Neural cell (in vitro differentiated cells): ENCODE data around the gene MST1.

Experiments
- EP300 ChIP-seq: fragments of 450-650 bp; conservative IDR thresholded peaks from 2 replicates; pipeline ENCODE4 v1.6.1; 2014; ENCODE audit warnings: antibody characterized with exemption, mild to moderate bottlenecking, moderate library complexity; ENCODE audit not compliant: poor library complexity, severe bottlenecking
- POLR2AphosphoS5 ChIP-seq: IDR thresholded peaks from 2 replicates; pipeline ENCODE4 v1.6.1; 2012
- RAD21 ChIP-seq: fragments of 450-650 bp; conservative IDR thresholded peaks from 2 replicates; pipeline ENCODE4 v1.6.1; 2014; ENCODE audit warnings: antibody characterized with exemption, mild to moderate bottlenecking, moderate library complexity
- SMC3 ChIP-seq: fragments of 450-650 bp; conservative IDR thresholded peaks from 2 replicates; pipeline ENCODE4 v1.6.1; 2014; ENCODE audit warnings: antibody characterized with exemption, mild to moderate bottlenecking, moderate library complexity; ENCODE audit not compliant: poor library complexity
- TF ChIP-seq, protein P1 (sequence below): fragments of 450-650 bp; IDR thresholded peaks from 2 replicates; pipeline ENCODE4 v1.5.1; 2014; ENCODE audit warnings: antibody characterized with exemption, mild to moderate bottlenecking, moderate library complexity; ENCODE audit not compliant: poor library complexity, severe bottlenecking
- TF ChIP-seq, protein P2 (sequence below): IDR thresholded peaks from 2 replicates; pipeline ENCODE4 v1.6.1; 2012; ENCODE audit warnings: borderline replicate concordance

DNA sequence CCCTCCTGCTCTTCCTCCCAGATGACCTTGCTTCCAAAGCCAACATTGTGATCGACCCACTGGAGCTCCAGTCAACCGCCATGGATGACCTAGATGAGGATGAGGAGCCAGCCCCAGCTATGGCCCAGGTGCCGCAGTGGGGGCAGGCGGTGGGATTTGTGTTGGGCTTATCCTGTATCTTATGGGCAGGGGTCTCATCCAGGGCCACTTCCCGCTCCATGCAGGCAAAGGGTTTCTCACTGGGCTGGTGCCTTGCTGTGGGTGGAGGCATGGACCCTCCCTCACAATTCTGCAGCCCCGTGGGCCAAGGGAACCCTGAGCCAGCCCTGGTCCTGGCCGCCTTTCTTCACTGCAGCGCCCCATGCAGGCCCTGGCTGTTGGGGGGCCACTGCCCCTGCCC lies 15.4 kb upstream of the MST1 start:
- TF ChIP-seq, protein P1, sequence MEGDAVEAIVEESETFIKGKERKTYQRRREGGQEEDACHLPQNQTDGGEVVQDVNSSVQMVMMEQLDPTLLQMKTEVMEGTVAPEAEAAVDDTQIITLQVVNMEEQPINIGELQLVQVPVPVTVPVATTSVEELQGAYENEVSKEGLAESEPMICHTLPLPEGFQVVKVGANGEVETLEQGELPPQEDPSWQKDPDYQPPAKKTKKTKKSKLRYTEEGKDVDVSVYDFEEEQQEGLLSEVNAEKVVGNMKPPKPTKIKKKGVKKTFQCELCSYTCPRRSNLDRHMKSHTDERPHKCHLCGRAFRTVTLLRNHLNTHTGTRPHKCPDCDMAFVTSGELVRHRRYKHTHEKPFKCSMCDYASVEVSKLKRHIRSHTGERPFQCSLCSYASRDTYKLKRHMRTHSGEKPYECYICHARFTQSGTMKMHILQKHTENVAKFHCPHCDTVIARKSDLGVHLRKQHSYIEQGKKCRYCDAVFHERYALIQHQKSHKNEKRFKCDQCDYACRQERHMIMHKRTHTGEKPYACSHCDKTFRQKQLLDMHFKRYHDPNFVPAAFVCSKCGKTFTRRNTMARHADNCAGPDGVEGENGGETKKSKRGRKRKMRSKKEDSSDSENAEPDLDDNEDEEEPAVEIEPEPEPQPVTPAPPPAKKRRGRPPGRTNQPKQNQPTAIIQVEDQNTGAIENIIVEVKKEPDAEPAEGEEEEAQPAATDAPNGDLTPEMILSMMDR: no peak
- TF ChIP-seq, protein P2, sequence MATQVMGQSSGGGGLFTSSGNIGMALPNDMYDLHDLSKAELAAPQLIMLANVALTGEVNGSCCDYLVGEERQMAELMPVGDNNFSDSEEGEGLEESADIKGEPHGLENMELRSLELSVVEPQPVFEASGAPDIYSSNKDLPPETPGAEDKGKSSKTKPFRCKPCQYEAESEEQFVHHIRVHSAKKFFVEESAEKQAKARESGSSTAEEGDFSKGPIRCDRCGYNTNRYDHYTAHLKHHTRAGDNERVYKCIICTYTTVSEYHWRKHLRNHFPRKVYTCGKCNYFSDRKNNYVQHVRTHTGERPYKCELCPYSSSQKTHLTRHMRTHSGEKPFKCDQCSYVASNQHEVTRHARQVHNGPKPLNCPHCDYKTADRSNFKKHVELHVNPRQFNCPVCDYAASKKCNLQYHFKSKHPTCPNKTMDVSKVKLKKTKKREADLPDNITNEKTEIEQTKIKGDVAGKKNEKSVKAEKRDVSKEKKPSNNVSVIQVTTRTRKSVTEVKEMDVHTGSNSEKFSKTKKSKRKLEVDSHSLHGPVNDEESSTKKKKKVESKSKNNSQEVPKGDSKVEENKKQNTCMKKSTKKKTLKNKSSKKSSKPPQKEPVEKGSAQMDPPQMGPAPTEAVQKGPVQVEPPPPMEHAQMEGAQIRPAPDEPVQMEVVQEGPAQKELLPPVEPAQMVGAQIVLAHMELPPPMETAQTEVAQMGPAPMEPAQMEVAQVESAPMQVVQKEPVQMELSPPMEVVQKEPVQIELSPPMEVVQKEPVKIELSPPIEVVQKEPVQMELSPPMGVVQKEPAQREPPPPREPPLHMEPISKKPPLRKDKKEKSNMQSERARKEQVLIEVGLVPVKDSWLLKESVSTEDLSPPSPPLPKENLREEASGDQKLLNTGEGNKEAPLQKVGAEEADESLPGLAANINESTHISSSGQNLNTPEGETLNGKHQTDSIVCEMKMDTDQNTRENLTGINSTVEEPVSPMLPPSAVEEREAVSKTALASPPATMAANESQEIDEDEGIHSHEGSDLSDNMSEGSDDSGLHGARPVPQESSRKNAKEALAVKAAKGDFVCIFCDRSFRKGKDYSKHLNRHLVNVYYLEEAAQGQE: no peak
- TF ChIP-seq POLR2AphosphoS5 (no peak), EP300 (no peak), RAD21 (no peak), SMC3 (no peak)
